Amygdala (tissue), 56 donors: ENCODE results near the gene TTLL12.
"Not testable (repeated sequence)": the region's sequence is repeated elsewhere in the genome, so short reads cannot be mapped to it uniquely, and the experiment has no call there.

ENCODE experiments used
- DNase-seq, 56 donors: peaks; one replicate each; lab custom pipeline; 2025; lab: John Stamatoyannopoulos, UW

The TTLL12 gene

DNA sequence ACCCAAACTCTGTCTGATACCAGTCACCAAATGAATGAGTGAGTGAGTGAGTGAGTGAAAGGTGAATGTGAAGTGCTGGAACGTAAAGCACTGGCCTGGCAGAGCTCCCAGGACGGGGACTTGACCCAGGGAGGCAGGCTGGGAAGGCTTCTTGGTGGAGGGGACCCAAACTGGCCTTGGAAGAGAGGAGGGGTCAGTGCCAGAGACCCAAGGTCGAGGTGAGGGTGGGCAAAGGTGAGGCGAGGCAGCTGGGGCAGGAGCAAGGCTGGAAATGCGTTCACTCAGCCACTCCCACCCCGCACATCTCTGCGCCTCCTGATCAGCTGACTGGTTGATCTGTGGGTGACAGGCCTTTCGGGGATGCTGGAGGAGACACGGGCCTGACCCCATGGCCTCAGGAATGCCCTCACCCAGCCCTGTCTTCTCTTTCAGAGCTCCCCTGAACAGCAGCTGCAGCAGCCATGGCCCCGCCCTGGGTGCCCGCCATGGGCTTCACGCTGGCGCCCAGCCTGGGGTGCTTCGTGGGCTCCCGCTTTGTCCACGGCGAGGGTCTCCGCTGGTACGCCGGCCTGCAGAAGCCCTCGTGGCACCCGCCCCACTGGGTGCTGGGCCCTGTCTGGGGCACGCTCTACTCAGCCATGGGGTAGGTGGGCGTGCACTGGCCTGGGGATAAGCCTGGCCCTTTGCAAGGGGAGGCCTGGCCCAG lies 28.0 kb downstream of the TTLL12 start:
- no peak for DNase-seq

GRCh38 chr22:43157874-43158546 lies 28.9 kb downstream of the TTLL12 start:
- no peak for DNase-seq

GRCh38 chr22:43156413-43156812 lies 30.5 kb downstream of the TTLL12 start:
- no peak for DNase-seq

GRCh38 chr22:43155789-43156188 lies 31.1 kb downstream of the TTLL12 start:
- DNase-seq: no peak

GRCh38 chr22:43154887-43155536 lies 31.9 kb downstream of the TTLL12 start:
- peak in 3 of 56 donors; percentile 13 to 14 (median 13) for DNase-seq

DNA sequence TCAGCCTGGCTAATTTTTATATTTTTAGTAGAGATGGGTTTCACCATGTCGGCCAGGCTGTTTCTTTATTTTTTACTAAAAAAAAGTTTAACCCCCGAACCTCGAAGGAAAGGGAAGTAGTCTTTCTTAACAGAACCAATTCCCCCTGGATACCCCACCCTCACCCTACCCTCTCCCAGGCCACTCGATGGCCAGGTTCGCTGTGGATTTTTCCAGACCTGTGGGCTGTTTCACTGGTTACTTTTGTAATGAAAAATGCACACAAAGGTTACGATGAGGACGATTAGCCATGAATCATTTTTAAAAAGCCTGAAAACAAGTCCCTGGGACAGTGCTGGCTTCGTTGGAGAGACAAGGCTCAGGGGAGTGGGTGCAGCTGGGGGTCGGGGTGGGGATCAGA lies 33.0 kb downstream of the TTLL12 start:
- no peak for DNase-seq

- peak in 34 of 56 donors; percentile 16 to 76 (median 48) for DNase-seq
Measured at GRCh38 chr22:43152357-43153071, 34.4 kb downstream of the TTLL12 start.

DNA sequence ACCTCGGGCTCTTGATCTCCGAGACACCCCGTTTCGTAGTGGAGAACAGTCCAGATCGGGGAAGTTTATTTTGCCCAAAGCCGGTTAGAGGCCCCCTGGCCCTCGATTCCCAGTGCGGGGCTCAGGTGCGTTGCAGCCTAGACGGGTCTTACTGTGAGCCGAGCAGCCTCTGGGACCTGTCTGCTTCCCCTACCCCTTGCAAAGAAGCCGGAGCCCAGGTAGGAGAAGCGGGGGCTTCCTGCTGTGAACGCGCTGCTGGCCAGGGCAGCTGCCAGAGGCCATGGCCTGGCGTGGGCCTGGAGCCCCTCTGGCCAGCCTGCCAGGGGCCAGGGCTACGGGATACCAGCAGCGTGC lies 35.0 kb downstream of the TTLL12 start:
- DNase-seq: no peak

DNA sequence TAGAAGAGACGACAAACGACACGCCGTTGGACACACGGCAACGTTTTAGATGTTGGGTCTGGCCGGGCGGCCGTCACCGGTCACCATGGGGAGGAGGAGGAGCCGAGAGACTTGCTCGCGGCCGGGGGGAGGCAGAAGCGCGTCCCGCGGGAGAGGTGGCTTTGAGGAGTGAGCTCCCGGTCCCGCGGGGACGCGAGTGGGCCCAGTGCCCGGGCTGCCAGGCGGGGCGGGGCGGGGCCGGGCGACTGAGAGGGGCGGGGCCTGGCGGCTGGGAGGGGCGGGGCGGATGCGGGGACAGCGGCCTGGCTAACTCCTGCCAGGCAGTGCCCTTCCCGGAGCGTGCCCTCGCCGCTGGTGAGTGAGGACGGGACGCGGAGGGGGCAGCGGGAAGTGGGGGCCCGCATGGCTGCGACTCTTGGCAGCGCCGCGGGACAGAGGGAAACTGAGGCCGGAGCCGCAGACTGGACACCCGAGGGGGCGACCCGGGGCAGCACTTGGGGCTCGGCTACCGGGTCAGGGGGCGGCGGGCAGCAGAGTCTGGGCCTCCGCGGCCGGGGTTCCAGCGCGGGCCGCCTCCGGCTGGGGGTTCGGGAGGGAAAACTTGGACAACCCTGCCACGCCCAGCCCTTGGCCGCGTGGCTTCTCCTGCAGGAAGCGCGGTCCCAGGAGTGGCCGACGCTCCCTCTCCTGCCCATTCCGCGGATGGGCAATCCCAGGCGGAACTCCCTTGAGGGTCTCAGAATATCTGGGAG lies 35.5 kb downstream of the TTLL12 start, which contains the start of gene TSPO:
TSS of gene TSPO (plus strand) at position 309 of the 752 bp plus-strand sequence. CDS start 7,680 bp downstream, outside the sequence.
- DNase-seq: peak in 54 of 56 donors; percentile 15 to 88 (median 69)

GRCh38 chr22:43150731-43151206 lies 36.2 kb downstream of the TTLL12 start:
- DNase-seq: no peak

- no peak for DNase-seq
Measured at GRCh38 chr22:43148581-43148980, 38.4 kb downstream of the TTLL12 start.

DNA sequence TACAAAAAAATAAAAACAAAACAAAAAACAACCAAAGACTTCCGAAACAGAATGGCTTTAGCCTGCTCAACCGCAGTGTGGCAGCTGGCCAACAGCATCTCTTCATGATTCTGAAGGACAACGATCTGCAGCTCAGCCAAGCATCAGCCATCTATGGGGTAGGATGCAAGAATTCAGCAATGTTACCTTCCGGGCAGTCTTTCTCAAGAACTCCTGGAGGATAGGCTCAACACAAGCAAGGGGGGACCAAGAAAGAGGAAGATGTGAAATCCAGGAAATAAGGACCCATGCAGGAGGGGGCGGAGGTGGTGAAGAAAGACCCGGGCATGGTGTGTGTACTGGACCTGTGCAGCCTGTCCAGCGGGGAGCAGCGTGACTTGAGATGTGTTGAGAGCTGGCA lies 39.1 kb downstream of the TTLL12 start:
- DNase-seq: peak in 1 of 56 donors; percentile 2

- DNase-seq: not testable (repeated sequence)
Measured at GRCh38 chr22:43146332-43146731, 40.6 kb downstream of the TTLL12 start.

DNA sequence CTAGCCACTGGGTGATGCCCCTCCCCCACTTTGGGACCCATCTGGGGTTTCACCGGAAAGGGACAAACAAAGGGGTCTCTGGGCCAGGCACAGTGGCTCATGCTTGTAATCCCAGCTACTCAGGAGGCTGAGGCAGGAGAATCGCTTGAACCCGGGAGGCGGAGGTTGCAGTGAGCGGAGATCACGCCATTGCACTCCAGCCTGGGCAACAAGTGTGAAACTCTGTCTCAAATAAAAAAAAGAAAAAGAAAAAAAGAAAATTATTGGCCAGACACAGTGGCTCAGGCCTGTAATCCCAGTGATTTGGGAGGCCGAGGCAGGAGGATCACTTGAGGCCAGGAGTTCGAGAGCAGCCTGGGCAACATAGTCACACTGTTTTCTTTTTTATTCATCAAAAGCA lies 41.6 kb downstream of the TTLL12 start:
- not testable (repeated sequence) for DNase-seq

- DNase-seq: no peak
Measured at GRCh38 chr22:43144949-43145348, 42.0 kb downstream of the TTLL12 start.

GRCh38 chr22:43142880-43143562 lies 43.9 kb downstream of the TTLL12 start, which contains the start of gene MCAT:
TSS of gene MCAT (minus strand) at chr22:43143398. CDS start at chr22:43143348, 50 bp downstream.
- DNase-seq: peak in 54 of 56 donors; percentile 30 to 92 (median 76)

DNA sequence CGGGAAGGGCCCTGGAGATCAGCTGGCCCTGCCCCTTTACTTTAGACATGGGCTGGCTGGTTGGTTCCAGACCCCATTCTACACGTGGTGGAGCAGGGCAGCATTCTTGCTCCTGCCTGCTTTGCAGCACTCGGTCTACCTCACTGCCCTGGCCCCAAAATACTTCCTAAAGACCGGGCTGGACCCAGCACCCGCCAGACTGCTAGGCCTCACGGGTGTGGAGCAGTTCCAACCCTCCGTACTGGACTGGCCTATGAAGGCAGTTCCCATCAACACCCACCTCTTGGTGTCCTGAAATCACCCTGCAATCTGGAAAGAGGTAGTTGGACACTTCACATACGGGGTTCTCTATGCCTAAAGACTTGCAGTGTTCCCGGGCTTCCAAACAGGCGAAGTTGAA lies 50.1 kb downstream of the TTLL12 start:
- DNase-seq: no peak

DNA sequence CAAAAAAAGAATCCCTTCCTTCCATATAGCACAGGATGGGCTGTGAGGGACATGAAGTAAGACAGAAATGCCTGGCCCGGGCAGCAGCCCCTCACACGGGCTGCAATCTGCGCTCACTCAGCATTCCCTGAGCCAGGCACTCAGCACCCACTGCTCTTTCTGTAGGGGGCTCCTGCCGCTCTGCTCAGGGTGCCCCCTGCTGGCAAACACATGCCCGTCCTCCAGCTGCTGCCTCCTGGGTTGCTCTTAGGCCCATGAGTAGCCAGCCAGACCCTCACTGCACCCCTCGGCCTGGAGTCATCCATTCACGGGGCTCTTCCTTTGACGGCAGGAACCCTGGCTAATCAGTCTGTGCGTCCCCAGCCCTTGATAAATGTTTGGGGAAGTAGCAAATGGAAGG lies 50.7 kb downstream of the TTLL12 start:
- peak in 6 of 56 donors; percentile 2 to 25 (median 12) for DNase-seq

GRCh38 chr22:43135565-43135964 lies 51.4 kb downstream of the TTLL12 start:
- DNase-seq: no peak
